IPS-18c (cell line): ENCODE measurements around the gene GET4.
A peak's percentile ranks its signal among the peaks of the same experiment; 100 is the strongest.

Experiments
- H3K4me3 ChIP-seq: 2 replicates; pipeline ENCODE4 v1.7.0; 2013; ENCODE audit warnings: low read depth, mild to moderate bottlenecking, low read length, moderate library complexity; ENCODE audit not compliant: insufficient read depth
- H3K9me3 ChIP-seq: one replicate; pipeline ENCODE4 v1.6.1; 2013; ENCODE audit warnings: mild to moderate bottlenecking, low read length, moderate library complexity; ENCODE audit not compliant: control insufficient read depth, insufficient read depth

The GET4 gene

GRCh38 chr7:876077-876971 lies at the start of gene GET4:
Gene GET4 (plus strand): TSS chr7:876554. CDS start chr7:876646, 92 bp downstream.
- H3K4me3 ChIP-seq = peak within 1 kb of the TSS; percentile 93
- no peaks in the 10 kb centered on the region for H3K9me3 ChIP-seq

- H3K9me3 ChIP-seq = no peaks in the 10 kb centered on the region
- H3K4me3 ChIP-seq = no peak overlapping the region
Measured at GRCh38 chr7:828793-829561, 47.4 kb upstream of the GET4 start.

GRCh38 chr7:830069-830468 lies 46.3 kb upstream of the GET4 start:
- Histone ChIP-seq H3K4me3 (no peak overlapping the region), H3K9me3 (no peaks in the 10 kb centered on the region)

- no peaks in the 10 kb centered on the region for H3K9me3 ChIP-seq
- no peak overlapping the region for H3K4me3 ChIP-seq
Measured at GRCh38 chr7:831596-832166, 44.7 kb upstream of the GET4 start.

GRCh38 chr7:832167-832967 lies 44.0 kb upstream of the GET4 start, which contains the start of gene SUN1:
Gene SUN1 (plus strand): TSS chr7:832476. CDS start chr7:832525, 49 bp downstream.
- Histone ChIP-seq H3K4me3 (no peak within 1 kb of the TSS), H3K9me3 (no peaks in the 10 kb centered on the region)

GRCh38 chr7:832968-833424 lies 43.4 kb upstream of the GET4 start:
- no peaks in the 10 kb centered on the region for H3K9me3 ChIP-seq
- no peak overlapping the region for H3K4me3 ChIP-seq

GRCh38 chr7:833601-834258 lies 42.6 kb upstream of the GET4 start:
- no peaks in the 10 kb centered on the region for H3K9me3 ChIP-seq
- no peak overlapping the region for H3K4me3 ChIP-seq

- Histone ChIP-seq H3K9me3 (no peaks in the 10 kb centered on the region), H3K4me3 (no peak overlapping the region)
Measured at GRCh38 chr7:834277-834676, 42.1 kb upstream of the GET4 start.

- H3K4me3 ChIP-seq = no peak overlapping the region
- no peaks in the 10 kb centered on the region for H3K9me3 ChIP-seq
Measured at GRCh38 chr7:835021-835420, 41.3 kb upstream of the GET4 start.

GRCh38 chr7:835485-836401 lies 40.6 kb upstream of the GET4 start:
- Histone ChIP-seq H3K9me3 (no peaks in the 10 kb centered on the region), H3K4me3 (no peak overlapping the region)

- H3K4me3 ChIP-seq = no peak overlapping the region
- H3K9me3 ChIP-seq = no peaks in the 10 kb centered on the region
Measured at GRCh38 chr7:836429-836828, 39.9 kb upstream of the GET4 start.

- Histone ChIP-seq H3K9me3 (no peaks in the 10 kb centered on the region), H3K4me3 (no peak overlapping the region)
Measured at GRCh38 chr7:837001-837400, 39.4 kb upstream of the GET4 start.

- no peaks in the 10 kb centered on the region for H3K9me3 ChIP-seq
- no peak overlapping the region for H3K4me3 ChIP-seq
Measured at GRCh38 chr7:840001-840600, 36.3 kb upstream of the GET4 start.

GRCh38 chr7:841943-842342 lies 34.4 kb upstream of the GET4 start:
- H3K9me3 ChIP-seq = no peaks in the 10 kb centered on the region
- no peak overlapping the region for H3K4me3 ChIP-seq

- H3K4me3 ChIP-seq = no peak overlapping the region
- H3K9me3 ChIP-seq = no peaks in the 10 kb centered on the region
Measured at GRCh38 chr7:842431-843031, 33.8 kb upstream of the GET4 start.
